ENCODE results near the gene TWF1. TPM values are rescaled to one million over a fixed set of nuclear protein-coding genes. Genes with fewer than 3 reads are reported as not detected.

TWF1 gene
- total and polyA plus RNA-seq, 9 of the 15 experiments (the other 6 are each of a cell fraction or from before 2014, with no cell fraction given): 10.3 to 29.4 (median 23.4) TPM

DNA sequence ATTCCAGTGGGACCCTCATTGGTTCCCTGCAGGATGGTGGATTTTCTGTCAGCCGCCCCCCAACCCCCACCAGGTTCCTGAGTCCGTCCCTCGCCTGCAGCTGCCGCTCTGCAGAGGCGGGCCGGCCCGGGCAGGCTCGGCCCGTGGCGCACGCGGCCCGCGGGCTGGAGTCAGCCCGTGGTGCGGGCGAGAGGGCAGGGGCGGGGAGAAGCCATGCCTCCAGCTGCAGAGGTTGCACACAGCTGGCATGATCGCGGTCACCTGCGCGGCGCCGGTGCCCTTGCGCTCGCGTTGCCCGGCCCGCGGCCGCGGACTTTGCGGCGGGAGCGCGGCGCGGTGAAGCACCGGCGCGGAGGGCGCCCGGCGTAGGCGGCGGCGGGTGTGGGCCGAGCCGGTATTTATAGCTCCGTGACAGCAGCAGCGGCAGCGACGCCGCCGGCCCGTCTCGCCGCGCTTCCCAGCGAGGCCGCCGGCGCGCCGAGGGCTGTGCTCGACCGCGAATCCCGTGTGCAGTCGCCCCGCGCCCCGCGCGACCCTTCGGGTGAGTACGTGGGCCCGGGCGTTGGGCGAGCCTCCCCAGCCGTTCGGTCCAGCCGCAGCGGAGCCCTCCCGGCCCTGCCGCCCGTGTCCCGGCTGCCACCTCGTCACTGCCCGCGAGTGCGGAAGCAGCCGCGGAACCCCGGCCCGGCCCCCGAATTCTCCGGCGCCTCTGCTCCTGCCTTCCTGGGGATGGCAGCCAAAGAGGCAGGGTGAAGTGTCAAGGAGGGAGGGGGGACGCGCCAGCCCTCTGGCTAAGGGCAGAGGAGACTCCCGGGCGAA is 29.7 kb upstream of the TWF1 start, which contains the start of gene TMEM117 (continued):
- TF ChIP-seq, protein P1, sequence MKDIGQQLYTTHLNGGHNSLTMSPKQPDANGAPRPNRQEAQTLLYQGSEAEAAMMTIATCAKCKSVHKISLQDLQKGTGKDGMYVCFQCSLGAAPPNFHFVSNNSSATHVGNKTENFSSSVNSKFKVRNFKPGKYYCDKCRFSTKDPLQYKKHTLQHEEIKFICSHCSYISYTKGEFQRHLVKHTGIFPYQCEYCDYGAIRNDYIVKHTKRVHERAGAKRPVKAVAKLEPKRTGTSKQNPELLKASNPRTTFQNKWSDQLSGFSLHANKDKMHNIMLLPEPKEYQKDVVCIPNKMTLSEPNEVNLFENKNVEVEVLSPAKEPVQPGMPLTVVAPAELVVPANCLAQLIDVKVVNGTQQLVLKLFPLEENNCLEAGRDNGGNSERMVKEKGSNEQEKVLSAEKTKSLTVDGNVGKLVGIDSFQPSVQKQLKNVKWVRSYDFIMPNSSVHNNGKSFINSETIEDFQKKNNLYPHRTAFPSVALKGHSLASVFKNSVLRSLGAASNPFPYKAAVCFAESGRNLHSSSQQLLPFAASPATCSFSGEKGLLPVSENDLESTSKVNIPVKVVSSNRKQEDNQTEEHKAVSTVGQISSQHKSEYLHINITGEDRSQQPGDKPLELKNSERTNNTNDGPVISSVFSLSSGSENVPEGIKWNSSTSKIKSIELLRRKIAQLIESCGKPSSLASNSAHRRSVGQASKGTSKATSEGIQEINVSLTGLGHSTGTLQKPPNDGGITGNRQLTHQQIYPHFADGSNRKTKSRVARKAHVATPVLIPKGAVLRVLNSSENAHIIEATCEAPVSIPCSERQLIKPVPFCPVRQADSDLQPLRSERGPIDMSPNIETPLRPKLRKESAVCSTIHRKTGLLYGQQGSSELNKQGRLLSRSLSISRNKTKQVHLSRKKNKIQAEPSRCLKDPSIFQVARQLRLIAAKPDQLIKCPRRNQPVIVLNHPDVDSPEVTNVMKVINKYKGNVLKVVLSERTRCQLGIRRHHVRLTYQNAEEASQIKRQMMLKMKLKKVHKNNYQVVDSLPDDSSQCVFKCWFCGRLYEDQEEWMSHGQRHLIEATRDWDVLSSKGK (CRISPR knock-in tag; IDR thresholded peaks at IDR 0.05): no peak
- no peak for TF ChIP-seq FOXK2 (conservative IDR thresholded peaks at IDR 0.05 in 1 of 2, IDR thresholded peaks at IDR 0.05 in 1 of 2; ENCODE audit: low read depth in 2 of 2)
- TF ChIP-seq, protein P2, sequence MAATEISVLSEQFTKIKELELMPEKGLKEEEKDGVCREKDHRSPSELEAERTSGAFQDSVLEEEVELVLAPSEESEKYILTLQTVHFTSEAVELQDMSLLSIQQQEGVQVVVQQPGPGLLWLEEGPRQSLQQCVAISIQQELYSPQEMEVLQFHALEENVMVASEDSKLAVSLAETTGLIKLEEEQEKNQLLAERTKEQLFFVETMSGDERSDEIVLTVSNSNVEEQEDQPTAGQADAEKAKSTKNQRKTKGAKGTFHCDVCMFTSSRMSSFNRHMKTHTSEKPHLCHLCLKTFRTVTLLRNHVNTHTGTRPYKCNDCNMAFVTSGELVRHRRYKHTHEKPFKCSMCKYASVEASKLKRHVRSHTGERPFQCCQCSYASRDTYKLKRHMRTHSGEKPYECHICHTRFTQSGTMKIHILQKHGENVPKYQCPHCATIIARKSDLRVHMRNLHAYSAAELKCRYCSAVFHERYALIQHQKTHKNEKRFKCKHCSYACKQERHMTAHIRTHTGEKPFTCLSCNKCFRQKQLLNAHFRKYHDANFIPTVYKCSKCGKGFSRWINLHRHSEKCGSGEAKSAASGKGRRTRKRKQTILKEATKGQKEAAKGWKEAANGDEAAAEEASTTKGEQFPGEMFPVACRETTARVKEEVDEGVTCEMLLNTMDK (IDR thresholded peaks at IDR 0.05; ENCODE audit: borderline replicate concordance, insufficient read depth, low read depth, low read length, poor library complexity, severe bottlenecking): no peak
- no peak for TF ChIP-seq POLR3G (IDR thresholded peaks at IDR 0.05; ENCODE audit: extremely low read depth, insufficient read length, insufficient replicate concordance)
- no peak for TF ChIP-seq ZNF146 (CRISPR knock-in tag; IDR thresholded peaks at IDR 0.05; ENCODE audit: unreplicated experiment)
- peak; percentile 80 for TF ChIP-seq ELF1 (tag; IDR thresholded peaks at IDR 0.05)
- TF ChIP-seq, protein P3, sequence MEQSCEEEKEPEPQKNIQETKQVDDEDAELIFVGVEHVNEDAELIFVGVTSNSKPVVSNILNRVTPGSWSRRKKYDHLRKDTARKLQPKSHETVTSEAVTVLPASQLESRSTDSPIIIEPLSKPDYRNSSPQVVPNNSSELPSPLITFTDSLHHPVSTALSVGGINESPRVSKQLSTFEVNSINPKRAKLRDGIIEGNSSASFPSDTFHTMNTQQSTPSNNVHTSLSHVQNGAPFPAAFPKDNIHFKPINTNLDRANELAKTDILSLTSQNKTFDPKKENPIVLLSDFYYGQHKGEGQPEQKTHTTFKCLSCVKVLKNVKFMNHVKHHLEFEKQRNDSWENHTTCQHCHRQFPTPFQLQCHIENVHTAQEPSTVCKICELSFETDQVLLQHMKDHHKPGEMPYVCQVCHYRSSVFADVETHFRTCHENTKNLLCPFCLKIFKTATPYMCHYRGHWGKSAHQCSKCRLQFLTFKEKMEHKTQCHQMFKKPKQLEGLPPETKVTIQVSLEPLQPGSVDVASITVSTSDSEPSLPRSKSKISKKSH (CRISPR knock-in tag; IDR thresholded peaks at IDR 0.05): no peak
- TF ChIP-seq ZNF354B (CRISPR knock-in tag; IDR thresholded peaks at IDR 0.05): no peak
- no peak for TF ChIP-seq NCOA2 (IDR thresholded peaks at IDR 0.05; ENCODE audit: partially characterized antibody in 2 of 2)
- TF ChIP-seq KDM5B (IDR thresholded peaks at IDR 0.05; ENCODE audit: insufficient replicate concordance, low read depth, low read length): peak; percentile 48
- TF ChIP-seq ZNF133 (CRISPR knock-in tag; IDR thresholded peaks at IDR 0.05): no peak
- TF ChIP-seq, protein P4, sequence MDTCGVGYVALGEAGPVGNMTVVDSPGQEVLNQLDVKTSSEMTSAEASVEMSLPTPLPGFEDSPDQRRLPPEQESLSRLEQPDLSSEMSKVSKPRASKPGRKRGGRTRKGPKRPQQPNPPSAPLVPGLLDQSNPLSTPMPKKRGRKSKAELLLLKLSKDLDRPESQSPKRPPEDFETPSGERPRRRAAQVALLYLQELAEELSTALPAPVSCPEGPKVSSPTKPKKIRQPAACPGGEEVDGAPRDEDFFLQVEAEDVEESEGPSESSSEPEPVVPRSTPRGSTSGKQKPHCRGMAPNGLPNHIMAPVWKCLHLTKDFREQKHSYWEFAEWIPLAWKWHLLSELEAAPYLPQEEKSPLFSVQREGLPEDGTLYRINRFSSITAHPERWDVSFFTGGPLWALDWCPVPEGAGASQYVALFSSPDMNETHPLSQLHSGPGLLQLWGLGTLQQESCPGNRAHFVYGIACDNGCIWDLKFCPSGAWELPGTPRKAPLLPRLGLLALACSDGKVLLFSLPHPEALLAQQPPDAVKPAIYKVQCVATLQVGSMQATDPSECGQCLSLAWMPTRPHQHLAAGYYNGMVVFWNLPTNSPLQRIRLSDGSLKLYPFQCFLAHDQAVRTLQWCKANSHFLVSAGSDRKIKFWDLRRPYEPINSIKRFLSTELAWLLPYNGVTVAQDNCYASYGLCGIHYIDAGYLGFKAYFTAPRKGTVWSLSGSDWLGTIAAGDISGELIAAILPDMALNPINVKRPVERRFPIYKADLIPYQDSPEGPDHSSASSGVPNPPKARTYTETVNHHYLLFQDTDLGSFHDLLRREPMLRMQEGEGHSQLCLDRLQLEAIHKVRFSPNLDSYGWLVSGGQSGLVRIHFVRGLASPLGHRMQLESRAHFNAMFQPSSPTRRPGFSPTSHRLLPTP (IDR thresholded peaks at IDR 0.05; ENCODE audit: borderline replicate concordance, extremely low read depth, insufficient read length): no peak
- TF ChIP-seq, protein P5, sequence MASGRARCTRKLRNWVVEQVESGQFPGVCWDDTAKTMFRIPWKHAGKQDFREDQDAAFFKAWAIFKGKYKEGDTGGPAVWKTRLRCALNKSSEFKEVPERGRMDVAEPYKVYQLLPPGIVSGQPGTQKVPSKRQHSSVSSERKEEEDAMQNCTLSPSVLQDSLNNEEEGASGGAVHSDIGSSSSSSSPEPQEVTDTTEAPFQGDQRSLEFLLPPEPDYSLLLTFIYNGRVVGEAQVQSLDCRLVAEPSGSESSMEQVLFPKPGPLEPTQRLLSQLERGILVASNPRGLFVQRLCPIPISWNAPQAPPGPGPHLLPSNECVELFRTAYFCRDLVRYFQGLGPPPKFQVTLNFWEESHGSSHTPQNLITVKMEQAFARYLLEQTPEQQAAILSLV (tag; IDR thresholded peaks at IDR 0.05): no peak
- no peak for TF ChIP-seq ILK (tag; IDR thresholded peaks at IDR 0.05; ENCODE audit: borderline replicate concordance, low read depth)
